Activated CD8-positive, alpha-beta T cell treated with anti-CD3 and anti-CD28 coated beads for 36 hours (primary cell): ENCODE data around the gene FRY. TPM values are rescaled to one million over a fixed set of nuclear protein-coding genes. Genes with fewer than 3 reads are reported as not detected.
"Not testable (repeated sequence)": the region's sequence is repeated elsewhere in the genome, so short reads cannot be mapped to it uniquely, and the experiment has no call there.

Experiments
- ATAC-seq: fragments of 200-7000 bp; cut with Tn5 transposase; one replicate; pipeline ENCODE4 v1.10.0; 2021; ENCODE audit warnings: mild to moderate bottlenecking, moderate library complexity
- CTCF ChIA-PET: fragments of 350-600 bp; sonication (Branson Sonifier 250); formaldehyde crosslinking; loops from one replicate; lab custom pipeline; 2021; ENCODE audit warnings: antibody characterized with exemption; lab: Charles Lee
- POLR2A ChIA-PET: fragments of 350-600 bp; sonication (Branson Sonifier 250); formaldehyde crosslinking; loops from one replicate; lab custom pipeline; 2021; ENCODE audit warnings: antibody characterized with exemption; lab: Charles Lee
- DNase-seq: peaks from one replicate; pipeline ENCODE4 v3.0.0-alpha.2; 2020
- H3K27ac Mint-ChIP-seq: one replicate; pipeline ENCODE4 v1.8.0; 2021; ENCODE audit warnings: mild to moderate bottlenecking, mixed read lengths
- H3K27me3 Mint-ChIP-seq: one replicate; pipeline ENCODE4 v1.8.0; 2021; ENCODE audit warnings: mixed read lengths
- H3K36me3 Mint-ChIP-seq: one replicate; pipeline ENCODE4 v1.8.0; 2021; ENCODE audit warnings: low read depth, mixed read lengths
- H3K4me1 Mint-ChIP-seq: one replicate; pipeline ENCODE4 v1.8.0; 2021; ENCODE audit warnings: low read depth, mixed read lengths
- H3K4me3 Mint-ChIP-seq: one replicate; pipeline ENCODE4 v1.8.0; 2021; ENCODE audit warnings: mild to moderate bottlenecking, moderate library complexity, mixed read lengths
- H3K9me3 Mint-ChIP-seq: one replicate; pipeline ENCODE4 v1.8.0; 2021; ENCODE audit warnings: mixed read lengths
- CTCF ChIP-seq: fragments of 200-600 bp; IDR thresholded peaks from one replicate; pipeline ENCODE4 v1.8.0; 2022; ENCODE audit warnings: antibody characterized with exemption, mild to moderate bottlenecking
- intact Hi-C: fragments of 100-400 bp; cut with micrococcal nuclease; formaldehyde crosslinking; loops from one replicate; pipeline ENCODE4 v1.10.0; 2022
- total RNA-seq, 2 experiments: library from RNA; stranded (reverse); gene quantifications; one replicate each; pipeline ENCODE4 v1.2.3, GENCODE V29; 2021

Gene FRY
- total RNA-seq, 2 experiments from 2014 or later: 0.58 to 0.68 TPM

- H3K4me3 Mint-ChIP-seq: no peak overlapping the region
Observed at GRCh38 chr13:32048816-32049215, 17.2 kb downstream of the FRY start.

GRCh38 chr13:32051156-32051555 lies 19.6 kb downstream of the FRY start:
- no peaks in the 10 kb centered on the region for H3K27me3 Mint-ChIP-seq
- no peaks in the 10 kb centered on the region for H3K9me3 Mint-ChIP-seq
- no peak overlapping the region for H3K27ac Mint-ChIP-seq
- no peak overlapping the region for H3K4me3 Mint-ChIP-seq
- H3K4me1 Mint-ChIP-seq: peaks cover 7% of the 10 kb centered on the region
- CTCF ChIA-PET: interaction anchor here (1.5 to 1.7 kb wide), 2 partner anchors 12 to 141 kb away, joined by 3 to 6 read pairs; no protein-coding TSS in a partner anchor
- POLR2A ChIA-PET: no interaction called here
- ATAC-seq: no peak
- intact Hi-C loops: no loop called here
- no peak for TF ChIP-seq CTCF
- peaks cover 4% of the 10 kb centered on the region for H3K36me3 Mint-ChIP-seq
- DNase-seq: no peak

More at GRCh38 chr13:32048816-32049215, 17.2 kb downstream of the FRY start:
- ChIA-PET CTCF (no interaction called here), POLR2A (no interaction called here)
- DNase-seq (no peak), ATAC-seq (no peak)
- H3K27me3 Mint-ChIP-seq: no peaks in the 10 kb centered on the region
- no peak for TF ChIP-seq CTCF
- H3K36me3 Mint-ChIP-seq: peaks cover 6% of the 10 kb centered on the region
- H3K4me1 Mint-ChIP-seq: peaks cover 8% of the 10 kb centered on the region
- H3K27ac Mint-ChIP-seq: no peak overlapping the region
- intact Hi-C loops: no loop called here
- no peaks in the 10 kb centered on the region for H3K9me3 Mint-ChIP-seq

- TF ChIP-seq CTCF: no peak
- Mint-ChIP-seq H3K27ac (no peak overlapping the region), H3K4me3 (no peak overlapping the region), H3K9me3 (no peaks in the 10 kb centered on the region), H3K27me3 (peaks cover 1% of the 10 kb centered on the region), H3K36me3 (no peaks in the 10 kb centered on the region), H3K4me1 (no peaks in the 10 kb centered on the region)
- ATAC-seq (no peak), DNase-seq (no peak)
- ChIA-PET POLR2A (no interaction called here), CTCF (no interaction called here)
- intact Hi-C loops: no loop called here
Observed at GRCh38 chr13:32056316-32056715, 24.7 kb downstream of the FRY start.

GRCh38 chr13:32057325-32057724 lies 25.8 kb downstream of the FRY start:
- H3K27me3 Mint-ChIP-seq, H3K9me3 Mint-ChIP-seq, H3K4me1 Mint-ChIP-seq, POLR2A ChIA-PET, ATAC-seq, intact Hi-C loops, H3K27ac Mint-ChIP-seq, H3K36me3 Mint-ChIP-seq, CTCF ChIA-PET, DNase-seq, H3K4me3 Mint-ChIP-seq: not testable (repeated sequence)

GRCh38 chr13:32059511-32059984 lies 28.0 kb downstream of the FRY start:
- intact Hi-C loops: no loop called here
- Mint-ChIP-seq H3K27me3 (peaks cover 1% of the 10 kb centered on the region), H3K27ac (no peak overlapping the region), H3K4me3 (no peak overlapping the region), H3K4me1 (no peaks in the 10 kb centered on the region), H3K36me3 (no peaks in the 10 kb centered on the region), H3K9me3 (no peaks in the 10 kb centered on the region)
- ChIA-PET POLR2A (no interaction called here), CTCF (interaction anchor here (1.2 kb wide), 1 partner anchor 144 kb away, joined by 3 read pairs; no protein-coding TSS in a partner anchor)
- TF ChIP-seq CTCF: no peak
- DNase-seq (no peak), ATAC-seq (no peak)
